Right hindlimb (tissue), 1 donor: ENCODE results near the gene UBAP1L.
"Not testable (repeated sequence)": the region's sequence is repeated elsewhere in the genome, so short reads cannot be mapped to it uniquely, and the experiment has no call there.

Source experiments
- DNase-seq: peaks from one replicate; pipeline ENCODE4 v3.0.0-alpha.2; 2018

UBAP1L gene

GRCh38 chr15:65099336-65099735 is 15.7 kb downstream of the UBAP1L start:
- no peak for DNase-seq

- DNase-seq = no peak
Observed at GRCh38 chr15:65097651-65098263, 17.2 kb downstream of the UBAP1L start.

- no peak for DNase-seq
Observed at GRCh38 chr15:65096481-65097385, 18.3 kb downstream of the UBAP1L start.

- DNase-seq = no peak
Observed at GRCh38 chr15:65095747-65096104, 19.3 kb downstream of the UBAP1L start.

GRCh38 chr15:65095011-65095746 is 19.8 kb downstream of the UBAP1L start:
- DNase-seq = no peak

GRCh38 chr15:65094294-65094995 is 20.6 kb downstream of the UBAP1L start:
- no peak for DNase-seq

GRCh38 chr15:65093793-65094170 is 21.2 kb downstream of the UBAP1L start:
- DNase-seq = not testable (repeated sequence)

- no peak for DNase-seq
Observed at GRCh38 chr15:65092911-65093792, 21.8 kb downstream of the UBAP1L start.

GRCh38 chr15:65091946-65092770 is 22.8 kb downstream of the UBAP1L start:
- no peak for DNase-seq

GRCh38 chr15:65089206-65089824 is 25.7 kb downstream of the UBAP1L start:
- DNase-seq = no peak

- no peak for DNase-seq
Observed at GRCh38 chr15:65088643-65089021, 26.4 kb downstream of the UBAP1L start.

GRCh38 chr15:65087873-65088642 is 26.9 kb downstream of the UBAP1L start:
- peak; percentile 58 for DNase-seq

GRCh38 chr15:65087411-65087810 is 27.6 kb downstream of the UBAP1L start:
- DNase-seq = no peak

GRCh38 chr15:65086680-65087111 is 28.3 kb downstream of the UBAP1L start:
- no peak for DNase-seq

- DNase-seq = no peak
Observed at GRCh38 chr15:65085990-65086679, 28.9 kb downstream of the UBAP1L start.

GRCh38 chr15:65085207-65085753 is 29.7 kb downstream of the UBAP1L start:
- no peak for DNase-seq

GRCh38 chr15:65084500-65085206 is 30.3 kb downstream of the UBAP1L start:
- DNase-seq = no peak

- no peak for DNase-seq
Observed at GRCh38 chr15:65083262-65083701, 31.7 kb downstream of the UBAP1L start.
